Subcutaneous abdominal adipose tissue (tissue), 5 donors: ENCODE results near the gene ZFTA.
A peak's percentile ranks its signal among the peaks of the same experiment; 100 is the strongest.

Source experiments
- H3K27ac ChIP-seq: one replicate; pipeline ENCODE4 v1.7.0; 2013; ENCODE audit warnings: low read depth, mild to moderate bottlenecking, inconsistent platforms, low read length, moderate library complexity
- H3K27me3 ChIP-seq, 5 donors: one replicate each; pipeline ENCODE4 v1.7.0; 2013; ENCODE audit warnings: low read length in 5 of 5, inconsistent platforms in 1 of 5; ENCODE audit not compliant: control insufficient read depth in 5 of 5, insufficient read depth in 4 of 5
- H3K36me3 ChIP-seq, 5 donors: one replicate each; pipeline ENCODE4 v1.7.0; 2013; ENCODE audit warnings: low read length in 5 of 5; ENCODE audit not compliant: control insufficient read depth in 5 of 5, insufficient read depth in 5 of 5
- H3K4me1 ChIP-seq, 5 donors: one replicate each; pipeline ENCODE4 v1.7.0; 2013; ENCODE audit warnings: low read length in 5 of 5, mild to moderate bottlenecking in 3 of 5, moderate library complexity in 1 of 5; ENCODE audit not compliant: control insufficient read depth in 5 of 5, insufficient read depth in 5 of 5
- H3K4me3 ChIP-seq, 5 donors: one replicate each; pipeline ENCODE4 v1.7.0; 2013; ENCODE audit warnings: low read length in 5 of 5, low read depth in 1 of 5
- H3K9ac ChIP-seq, 5 donors: one replicate each; pipeline ENCODE4 v1.7.0; 2013; ENCODE audit warnings: low read length in 5 of 5, mild to moderate bottlenecking in 4 of 5, moderate library complexity in 3 of 5
- H3K9me3 ChIP-seq, 5 donors: one replicate each; pipeline ENCODE4 v1.7.0; 2013; ENCODE audit warnings: low read length in 5 of 5; ENCODE audit not compliant: control insufficient read depth in 5 of 5
- donor health status: healthy.
- donor health status: healthy.
- donor health status: healthy.
- donor health status: healthy.
- donor health status: healthy.

The ZFTA gene

DNA sequence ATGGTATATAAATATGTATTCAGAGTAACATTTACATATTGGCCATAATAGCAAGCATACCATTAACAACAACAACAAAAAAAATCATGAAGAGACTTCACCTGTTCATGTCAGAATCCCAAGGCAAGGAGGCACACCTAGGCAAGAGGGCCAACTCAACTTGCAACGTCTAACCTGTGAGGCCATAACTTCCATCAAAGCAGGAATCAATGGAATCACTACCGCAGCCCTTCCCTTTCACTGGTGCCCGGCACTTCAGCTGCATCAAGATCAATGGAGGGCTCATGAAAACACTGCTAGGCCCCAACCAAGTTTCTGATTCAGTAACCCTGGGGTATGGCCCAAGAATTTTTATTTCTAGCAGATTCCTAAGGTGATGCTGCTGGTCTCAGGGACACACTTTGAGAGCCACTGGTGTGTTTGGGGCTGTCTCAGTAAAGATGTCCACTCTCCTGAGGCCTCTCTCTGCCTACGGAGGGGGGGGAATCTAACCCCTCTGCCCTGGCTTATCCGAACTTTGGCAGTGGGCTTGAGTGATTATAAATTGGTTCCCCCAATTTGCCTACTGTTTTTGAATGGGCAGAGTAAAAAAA lies 8.0 kb downstream of the ZFTA start:
- H3K27ac ChIP-seq, result no peak overlapping the region
- H3K36me3 ChIP-seq, result peaks cover 17 to 40% (median 31%) of the 10 kb centered on the region in 5 donors
- H3K27me3 ChIP-seq, result no peaks in the 10 kb centered on the region
- H3K9me3 ChIP-seq, result no peaks in the 10 kb centered on the region
- H3K9ac ChIP-seq, result no peak overlapping the region
- H3K4me1 ChIP-seq, result peaks cover 0 to 32% (median 22%) of the 10 kb centered on the region in 5 donors
- H3K4me3 ChIP-seq, result no peak overlapping the region

DNA sequence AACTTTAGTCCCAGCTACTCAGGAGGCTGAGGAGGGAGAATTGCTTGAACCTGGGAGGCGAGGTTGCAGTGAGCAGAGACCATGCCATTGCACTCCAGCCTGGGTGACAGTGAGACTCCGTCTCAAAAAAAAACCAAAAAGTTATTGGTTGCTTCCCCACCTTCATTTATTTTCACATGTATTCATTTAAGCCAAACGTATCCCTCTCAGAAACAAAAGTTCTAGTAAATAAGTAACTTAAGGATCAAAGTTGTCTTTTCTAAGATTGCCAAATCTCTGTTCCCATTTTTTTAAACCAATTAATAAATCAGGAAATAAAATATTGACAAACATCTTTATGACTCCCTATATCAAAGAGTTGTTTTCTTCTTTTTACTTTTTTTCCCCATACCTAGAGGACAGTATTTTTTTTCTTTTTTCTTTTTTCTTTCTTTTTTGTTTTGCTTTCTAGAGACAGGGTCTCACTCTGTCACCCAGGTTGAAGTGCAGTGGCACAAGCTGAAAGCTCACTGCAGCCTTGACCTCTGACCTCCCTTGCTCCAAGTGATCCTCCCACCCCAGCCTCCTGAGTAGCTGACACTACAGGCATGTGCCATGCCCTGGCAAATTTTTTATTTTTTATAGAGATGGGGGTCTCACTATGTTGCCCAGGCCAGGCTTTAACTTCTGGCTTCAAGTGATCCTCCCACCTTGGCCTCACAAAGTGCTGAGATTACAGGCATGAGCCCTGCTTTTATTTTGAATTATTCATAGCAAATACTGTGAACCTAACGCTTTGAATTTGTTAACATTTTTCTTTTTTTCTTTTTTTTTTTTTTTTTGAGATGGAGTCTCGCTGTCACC lies 11.4 kb downstream of the ZFTA start:
- H3K27me3 ChIP-seq, result no peaks in the 10 kb centered on the region
- peaks cover 0 to 5% (median 4%) of the 10 kb centered on the region in 5 donors for H3K4me1 ChIP-seq
- no peak overlapping the region for H3K27ac ChIP-seq
- H3K4me3 ChIP-seq, result no peak overlapping the region
- H3K9ac ChIP-seq, result no peak overlapping the region
- no peaks in the 10 kb centered on the region for H3K9me3 ChIP-seq
- H3K36me3 ChIP-seq, result peaks cover 33 to 61% (median 45%) of the 10 kb centered on the region in 5 donors

DNA sequence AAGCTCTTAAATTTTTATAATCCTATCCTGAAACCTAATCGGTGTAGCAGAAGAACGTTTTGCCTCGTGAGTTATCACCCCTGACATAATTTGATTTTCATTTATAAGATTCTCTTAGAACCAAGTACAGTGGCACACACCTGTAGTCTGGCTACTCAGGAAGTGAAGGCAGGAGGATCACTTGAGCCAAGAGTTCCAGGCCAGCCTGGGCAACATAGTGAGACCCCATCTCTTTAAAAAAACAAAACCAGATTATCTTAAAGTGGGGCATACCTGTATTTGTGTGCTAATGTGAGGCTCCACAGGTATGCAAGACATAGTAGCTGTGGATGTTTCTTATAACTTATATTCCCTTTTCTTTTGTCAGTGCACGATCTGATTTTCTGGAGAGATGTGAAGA lies 19.0 kb downstream of the ZFTA start:
- Histone ChIP-seq H3K27ac (no peak overlapping the region), H3K4me1 (peaks cover 0 to 9% (median 5%) of the 10 kb centered on the region in 5 donors), H3K9me3 (no peaks in the 10 kb centered on the region), H3K27me3 (no peaks in the 10 kb centered on the region), H3K4me3 (no peak overlapping the region), H3K9ac (no peak overlapping the region), H3K36me3 (peaks cover 20 to 52% (median 31%) of the 10 kb centered on the region in 5 donors)

DNA sequence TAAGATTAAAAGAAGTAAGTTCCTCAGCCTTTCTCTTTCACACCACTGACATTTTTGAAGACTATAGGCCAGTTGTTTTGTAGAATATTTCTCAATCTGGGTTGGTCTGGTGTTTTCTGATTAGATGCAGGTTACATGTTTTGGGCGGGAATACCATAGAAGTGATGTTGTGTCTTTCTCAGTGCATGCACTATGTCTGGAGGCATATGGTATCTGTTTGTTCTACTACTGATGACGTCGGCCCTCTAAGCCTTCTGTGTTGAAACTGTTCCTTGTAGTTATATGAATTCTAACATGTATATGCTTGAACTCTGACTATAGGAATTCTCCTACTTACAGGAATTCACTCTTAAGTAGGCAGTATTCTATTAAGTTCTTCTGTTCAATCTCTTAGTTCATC lies 21.6 kb downstream of the ZFTA start:
- Histone ChIP-seq H3K9ac (no peak overlapping the region), H3K27me3 (no peaks in the 10 kb centered on the region), H3K4me1 (peaks cover 0 to 9% (median 5%) of the 10 kb centered on the region in 5 donors), H3K36me3 (peaks cover 9 to 31% (median 16%) of the 10 kb centered on the region in 5 donors), H3K27ac (no peak overlapping the region), H3K9me3 (no peaks in the 10 kb centered on the region), H3K4me3 (no peak overlapping the region)

GRCh38 chr11:63745304-63746170 lies 23.0 kb downstream of the ZFTA start:
- Histone ChIP-seq H3K27ac (no peak overlapping the region), H3K9me3 (no peaks in the 10 kb centered on the region), H3K4me3 (no peak overlapping the region), H3K36me3 (peaks cover 5 to 18% (median 9%) of the 10 kb centered on the region in 5 donors), H3K27me3 (no peaks in the 10 kb centered on the region), H3K4me1 (peaks cover 0 to 9% (median 8%) of the 10 kb centered on the region in 5 donors), H3K9ac (peak overlapping the region in 1 of 5 donors; percentile 22)

DNA sequence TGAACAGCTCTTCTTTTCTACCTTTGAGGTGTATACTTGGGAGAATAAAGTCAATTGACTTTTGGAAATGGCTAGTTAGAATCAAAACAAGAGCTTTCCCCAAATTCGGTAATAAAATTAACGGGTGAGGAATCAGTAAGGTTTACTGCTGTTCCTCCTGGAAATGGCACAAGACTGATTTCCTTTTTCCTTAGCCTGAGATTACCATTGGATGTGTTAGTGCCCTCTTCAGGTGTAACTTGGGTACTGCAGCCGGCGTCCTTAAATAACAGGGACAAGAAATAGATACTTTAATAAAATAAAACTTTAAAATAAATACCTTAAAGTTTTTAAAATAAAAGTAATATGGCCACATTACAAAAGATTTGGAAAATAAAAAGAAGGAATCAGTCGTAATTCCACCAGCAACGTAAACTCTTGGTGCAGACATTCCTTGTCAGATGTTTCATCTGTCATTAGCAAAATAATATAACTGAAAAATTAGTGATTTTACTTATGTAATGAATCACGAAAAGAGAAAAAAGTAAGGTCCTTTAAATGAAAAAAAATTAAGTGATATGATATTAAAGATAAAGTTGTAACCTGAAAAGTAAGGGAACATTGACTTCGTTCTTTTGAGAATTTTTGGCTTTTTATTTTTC lies 29.7 kb downstream of the ZFTA start:
- peak overlapping the region in 2 of 5 donors; percentile 40 to 48 for H3K9ac ChIP-seq
- H3K4me1 ChIP-seq, result peaks cover 0 to 7% (median 0%) of the 10 kb centered on the region in 5 donors
- H3K9me3 ChIP-seq, result no peaks in the 10 kb centered on the region
- no peaks in the 10 kb centered on the region for H3K27me3 ChIP-seq
- peak overlapping the region; percentile 61 for H3K27ac ChIP-seq
- H3K36me3 ChIP-seq, result peaks cover 0 to 3% (median 0%) of the 10 kb centered on the region in 5 donors
- no peak overlapping the region for H3K4me3 ChIP-seq

- Histone ChIP-seq H3K4me3 (no peak overlapping the region), H3K4me1 (peaks cover 0 to 7% (median 0%) of the 10 kb centered on the region in 5 donors), H3K27ac (peak overlapping the region; percentile 61), H3K9ac (peak overlapping the region in 1 of 5 donors; percentile 40), H3K36me3 (peaks cover 0 to 3% (median 0%) of the 10 kb centered on the region in 5 donors), H3K9me3 (no peaks in the 10 kb centered on the region), H3K27me3 (no peaks in the 10 kb centered on the region)
Measured at GRCh38 chr11:63737718-63738117, 30.9 kb downstream of the ZFTA start.

- H3K4me1 ChIP-seq, result peaks cover 0 to 7% (median 0%) of the 10 kb centered on the region in 5 donors
Measured at GRCh38 chr11:63736864-63737263, 31.7 kb downstream of the ZFTA start.

GRCh38 chr11:63729326-63729725 lies 39.2 kb downstream of the ZFTA start:
- no peak overlapping the region for H3K9ac ChIP-seq
- no peak overlapping the region for H3K4me3 ChIP-seq
- H3K27ac ChIP-seq, result no peak overlapping the region
- H3K36me3 ChIP-seq, result peaks cover 0 to 3% (median 0%) of the 10 kb centered on the region in 5 donors
- H3K27me3 ChIP-seq, result no peaks in the 10 kb centered on the region
- H3K9me3 ChIP-seq, result no peaks in the 10 kb centered on the region
- no peaks in the 10 kb centered on the region for H3K4me1 ChIP-seq

More at GRCh38 chr11:63736864-63737263, 31.7 kb downstream of the ZFTA start:
- no peaks in the 10 kb centered on the region for H3K9me3 ChIP-seq
- peaks cover 0 to 3% (median 0%) of the 10 kb centered on the region in 5 donors for H3K36me3 ChIP-seq
- no peak overlapping the region for H3K4me3 ChIP-seq
- no peak overlapping the region for H3K27ac ChIP-seq
- H3K9ac ChIP-seq, result no peak overlapping the region
- no peaks in the 10 kb centered on the region for H3K27me3 ChIP-seq
